A549 (cell line): Measurements from ENCODE around the gene FOSL2. TPM values are rescaled to one million over a fixed set of nuclear protein-coding genes. Genes with fewer than 3 reads are reported as not detected.

ENCODE experiments used
- ATAC-seq, 2 experiments: fragments of 200-7000 bp in 1 of 2; fragments of >200 bp in 1 of 2; cut with Nextera tagmentation in 1 of 2; cut with Tn5 transposase in 1 of 2; 3 replicates each; pipeline versions ENCODE4 v1.8.0 to v1.9.1; 2018 to 2020; ENCODE audit warnings: mild to moderate bottlenecking in 1 of 2, moderate library complexity in 1 of 2
- CTCF ChIA-PET: fragments of 300-600 bp; sonication (Branson Sonifier 250); formaldehyde crosslinking; extraction: SDS; loops from one replicate; lab custom pipeline; 2021; ENCODE audit warnings: antibody characterized with exemption, inconsistent platforms; lab: Yijun Ruan, JAX
- POLR2A ChIA-PET: fragments of 350-600 bp; formaldehyde crosslinking; extraction: SDS; loops from one replicate; lab custom pipeline; 2021; ENCODE audit warnings: antibody characterized with exemption, inconsistent platforms; lab: Yijun Ruan, JAX
- DNase-seq, 2 experiments: peaks; one replicate each; pipeline versions ENCODE4 v3.0.0 to v3.0.0-alpha.2; 2011 to 2016; ENCODE audit warnings: low read depth in 1 of 2, low spot score in 1 of 2
- FAIRE-seq: peaks from 2 replicates; lab custom pipeline; 2011; peaks lifted over from hg19 to GRCh38; lab: Jason Lieb, UNC
- H3K27ac ChIP-seq, 2 experiments: fragments of >200 bp; sonication (Bioruptor Twin); formaldehyde crosslinking; 3 replicates each; pipeline ENCODE4 v1.5.1; 2016 to 2017
- H3K4me1 ChIP-seq: fragments of >200 bp; sonication (Bioruptor Twin); formaldehyde crosslinking; 3 replicates; pipeline ENCODE4 v1.6.1; 2016
- H3K4me2 ChIP-seq: fragments of >200 bp; sonication (Bioruptor Twin); formaldehyde crosslinking; 3 replicates; pipeline ENCODE4 v1.6.1; 2016
- H3K4me3 ChIP-seq: fragments of >200 bp; sonication (Bioruptor Twin); formaldehyde crosslinking; 3 replicates; pipeline ENCODE4 v1.5.1; 2016
- H3K9me3 ChIP-seq: fragments of >200 bp; sonication (Bioruptor Twin); formaldehyde crosslinking; 3 replicates; pipeline ENCODE4 v1.6.1; 2016
- CBX2 ChIP-seq: fragments of 200-600 bp; sonication (generic); IDR thresholded peaks from 2 replicates; pipeline ENCODE4 v1.6.1; 2016; ENCODE audit warnings: low read depth, mild to moderate bottlenecking, borderline replicate concordance
- CBX8 ChIP-seq: fragments of 200-600 bp; sonication (generic); IDR thresholded peaks from 2 replicates; pipeline ENCODE4 v1.6.1; 2016
- CTCF ChIP-seq: fragments of >200 bp; sonication (Bioruptor Twin); formaldehyde crosslinking; IDR thresholded peaks from 3 replicates; pipeline ENCODE4 v1.5.1; 2016
- FOSB ChIP-seq: fragments of 250-450 bp; sonication (Bioruptor Pico); IDR thresholded peaks from 2 replicates; pipeline ENCODE4 v1.5.0; 2020; ENCODE audit warnings: mild to moderate bottlenecking, moderate library complexity
- GATA3 ChIP-seq: IDR thresholded peaks from 2 replicates; pipeline ENCODE4 v1.6.1; 2012; ENCODE audit warnings: borderline replicate concordance
- HMGXB4 ChIP-seq: fragments of 250-450 bp; sonication (Bioruptor Pico); IDR thresholded peaks from 2 replicates; pipeline ENCODE4 v1.5.0; 2021; ENCODE audit warnings: mild to moderate bottlenecking, moderate library complexity, borderline replicate concordance
- HOXB13 ChIP-seq: fragments of 250-450 bp; sonication (Bioruptor Pico); IDR thresholded peaks from 2 replicates; pipeline ENCODE4 v1.5.0; 2020; ENCODE audit warnings: low read depth, mild to moderate bottlenecking, moderate library complexity
- JUNB ChIP-seq: fragments of >200 bp; sonication (Bioruptor Twin); formaldehyde crosslinking; IDR thresholded peaks from 2 replicates; pipeline ENCODE4 v1.6.1; 2016
- KDM1A ChIP-seq: fragments of 200-600 bp; sonication (generic); IDR thresholded peaks from 2 replicates; pipeline ENCODE4 v1.6.1; 2016; ENCODE audit warnings: low read depth, mild to moderate bottlenecking
- POLR2A ChIP-seq: IDR thresholded peaks from 2 replicates; pipeline ENCODE4 v1.6.1; 2012; ENCODE audit warnings: mild to moderate bottlenecking, low read length
- RAD21 ChIP-seq, 2 experiments: fragments of >200 bp in 1 of 2; sonication (Bioruptor Twin) in 1 of 2; formaldehyde crosslinking in 1 of 2; IDR thresholded peaks in 1 of 2; conservative IDR thresholded peaks in 1 of 2; 2 replicates in 1 of 2; 3 replicates in 1 of 2; pipeline ENCODE4 v1.6.1; 2012 to 2018; ENCODE audit warnings: inconsistent platforms in 1 of 2
- RFX5 ChIP-seq: fragments of 450-650 bp; IDR thresholded peaks from 2 replicates; pipeline ENCODE4 v1.7.1; 2014; ENCODE audit warnings: antibody characterized with exemption, mild to moderate bottlenecking, moderate library complexity
- TP53 ChIP-seq: fragments of 250-450 bp; sonication (Bioruptor Pico); IDR thresholded peaks from 2 replicates; pipeline ENCODE4 v1.5.0; 2021; ENCODE audit warnings: mild to moderate bottlenecking, moderate library complexity
- ZFP36 ChIP-seq: fragments of 450-650 bp; IDR thresholded peaks from 2 replicates; pipeline ENCODE4 v1.6.1; 2014; ENCODE audit warnings: borderline replicate concordance; ENCODE audit not compliant: partially characterized antibody
- ZNF302 ChIP-seq: fragments of 250-450 bp; sonication (Bioruptor Pico); IDR thresholded peaks from 2 replicates; pipeline ENCODE4 v1.9.0; 2021; ENCODE audit warnings: inconsistent platforms, mild to moderate bottlenecking, moderate library complexity
- WGBS: methylation state at CpG from one replicate; pipeline ENCODE4 v1.1.6; 2017; ENCODE audit errors: missing lambda C conversion rate; 5-methylcytosine and 5-hydroxymethylcytosine counted together
- polyA plus RNA-seq, 4 experiments: library from polyadenylated mRNA; depleted of rRNA in 3 of 4; stranded (reverse); fragments of >200 nt; fragmentation: RNase III in 1 of 4; extraction: RNeasy Plus Mini Kit Qiagen cat#74134 plus additional on column Dnase treatment in 1 of 4; gene quantifications; 2 replicates in 3 of 4; 3 replicates in 1 of 4; pipeline ENCODE4 v1.2.3, GENCODE V29; 2011 to 2017
- TF ChIP-seq, protein P1 (sequence below): fragments of 200-600 bp; sonication (generic); IDR thresholded peaks from 2 replicates; pipeline ENCODE4 v1.6.1; 2016; ENCODE audit warnings: antibody characterized with exemption, mild to moderate bottlenecking, moderate library complexity
- TF ChIP-seq, protein P2 (sequence below): fragments of 150-350 bp; IDR thresholded peaks from 2 replicates; pipeline ENCODE4 v1.6.1; 2014; ENCODE audit warnings: low read depth, mild to moderate bottlenecking, low read length
- TF ChIP-seq, protein P3 (sequence below): IDR thresholded peaks from 2 replicates; pipeline ENCODE4 v1.6.1; 2012
- TF ChIP-seq, protein P4 (sequence below): fragments of >200 bp; sonication (Bioruptor Twin); formaldehyde crosslinking; IDR thresholded peaks from 2 replicates; pipeline ENCODE4 v1.6.1; 2016
- TF ChIP-seq, protein P5 (sequence below): fragments of >200 bp; sonication (Bioruptor Twin); formaldehyde crosslinking; IDR thresholded peaks from 3 replicates; pipeline ENCODE4 v1.6.1; 2016

Gene FOSL2
- polyA plus RNA-seq, 2 of the 4 experiments (the other 2 are of a cell fraction) = 45.7 to 73.4 TPM

DNA sequence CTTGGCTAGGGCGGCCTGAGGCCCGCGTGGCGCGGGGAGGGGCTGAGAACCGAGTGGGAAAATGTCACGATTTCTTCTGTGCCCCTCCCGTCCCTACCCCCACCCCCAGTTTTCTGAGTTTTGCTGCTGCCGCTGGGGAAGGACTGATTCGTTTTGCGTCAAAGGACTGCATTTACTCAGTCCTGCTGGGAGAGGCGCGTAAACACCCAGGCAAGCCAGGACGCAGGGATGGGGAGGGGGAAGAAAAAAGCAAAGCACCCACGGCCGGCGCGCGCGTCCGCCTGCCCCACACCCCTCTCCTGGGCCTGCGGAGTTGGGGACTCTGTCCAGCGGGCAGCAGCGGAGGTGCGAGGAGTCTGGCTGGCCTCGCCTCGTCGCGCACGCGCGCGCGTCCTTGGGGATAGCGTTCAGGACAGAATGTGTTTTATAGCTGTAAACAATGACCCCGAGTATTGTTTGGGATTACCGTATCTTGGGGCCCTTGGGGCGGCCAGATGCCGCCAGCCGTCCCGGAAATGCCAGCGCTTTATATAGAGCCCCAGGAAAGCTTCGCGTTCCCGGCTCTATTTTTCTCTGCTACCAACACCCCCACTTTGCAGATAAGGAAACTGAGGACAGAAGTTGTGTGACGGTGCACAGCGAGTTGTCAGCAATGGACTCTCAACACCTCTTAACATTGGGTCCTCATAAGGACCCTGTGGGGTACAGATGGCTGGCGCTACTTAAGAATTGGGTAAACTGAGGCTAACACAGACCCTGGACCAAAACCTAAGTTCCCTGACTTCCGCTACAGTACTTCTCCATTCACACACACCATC lies 1.7 kb upstream of the FOSL2 start (continued):
- TF ChIP-seq HMGXB4 (CRISPR knock-in tag) = no peak
- TF ChIP-seq KDM1A = peak; percentile 99
- TF ChIP-seq POLR2A = peak; percentile 45; the same call in 1 of the 2 replicates

DNA sequence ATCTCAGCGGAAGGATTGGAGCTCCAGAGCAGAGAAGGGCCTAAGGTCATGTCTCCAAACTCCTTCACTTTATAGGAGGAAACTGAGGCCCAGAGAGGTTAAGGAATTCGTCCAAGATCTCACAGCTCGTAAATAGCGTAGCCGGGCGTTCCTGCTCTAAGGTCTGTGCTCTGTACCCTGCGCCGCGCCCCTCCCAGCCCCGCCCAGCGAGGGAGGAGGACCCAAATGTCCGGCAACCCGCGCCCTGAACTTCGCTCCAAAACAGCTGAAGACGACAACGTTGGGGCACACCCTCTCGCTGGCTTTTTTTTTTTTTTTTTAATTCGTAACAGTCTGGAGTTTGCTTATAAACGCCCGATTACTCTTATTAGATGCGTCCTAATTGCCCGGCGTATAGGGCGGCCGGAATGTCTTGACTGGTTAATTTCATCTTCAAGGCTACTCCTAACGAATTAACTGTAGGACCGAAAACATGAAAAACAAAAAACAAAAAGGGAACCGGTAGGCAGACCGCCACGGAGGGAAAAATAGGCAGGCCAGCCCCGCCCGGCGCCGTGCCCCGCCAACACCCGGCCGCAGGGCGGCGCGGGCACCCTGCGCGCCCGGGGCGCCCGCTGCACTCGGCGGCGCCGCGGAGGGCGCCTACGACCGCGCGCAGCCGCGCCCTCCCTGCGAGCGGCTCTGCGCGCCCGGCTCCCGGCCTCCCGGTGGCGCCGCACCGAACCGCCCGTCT lies 928 bp upstream of the FOSL2 start:
- Histone ChIP-seq H3K27ac (peak overlapping the region; percentile 95), H3K4me2 (peak overlapping the region; percentile 83), H3K9me3 (no peaks in the 10 kb centered on the region), H3K4me3 (peak overlapping the region; percentile 78), H3K4me1 (peaks cover 22% of the 10 kb centered on the region)
- FAIRE-seq = no peak
- peak; percentile 82 to 96 for DNase-seq
- peak; percentile 41 to 66 for ATAC-seq
- WGBS = under 1% methylated on average over 68 of the region's 70 CpGs
- POLR2A ChIA-PET = interaction anchor here (0.6 to 5.0 kb wide), 34 partner anchors 11 to 984 kb away, joined by 3 to 56 read pairs (median 4); partner anchors contain the start of genes BABAM2, MRPL33, PPM1G and PPP1CB
- CTCF ChIA-PET = interaction anchor here (0.6 to 2.2 kb wide), 18 partner anchors 10 to 709 kb away, joined by 3 to 12 read pairs (median 4); no protein-coding TSS in a partner anchor
- TF ChIP-seq CTCF (peak; percentile 45), GATA3 (no peak), RAD21 (conservative IDR thresholded peaks at IDR 0.05 in 1 of 2, IDR thresholded peaks at IDR 0.05 in 1 of 2) (peak; percentile 17 to 25; a peak in 3 of 5 replicates), FOSB (CRISPR knock-in tag) (peak; percentile 5; the same call in 1 of the 2 replicates), HMGXB4 (CRISPR knock-in tag) (no peak), HOXB13 (CRISPR knock-in tag) (no peak), RFX5 (no peak), CBX8 (no peak), TP53 (CRISPR knock-in tag) (no peak), ZNF302 (CRISPR knock-in tag) (no peak), CBX2 (no peak), KDM1A (peak; percentile 10; the same call in 1 of the 2 replicates), JUNB (no peak), ZFP36 (peak; percentile 70)
- TF ChIP-seq, protein P1, sequence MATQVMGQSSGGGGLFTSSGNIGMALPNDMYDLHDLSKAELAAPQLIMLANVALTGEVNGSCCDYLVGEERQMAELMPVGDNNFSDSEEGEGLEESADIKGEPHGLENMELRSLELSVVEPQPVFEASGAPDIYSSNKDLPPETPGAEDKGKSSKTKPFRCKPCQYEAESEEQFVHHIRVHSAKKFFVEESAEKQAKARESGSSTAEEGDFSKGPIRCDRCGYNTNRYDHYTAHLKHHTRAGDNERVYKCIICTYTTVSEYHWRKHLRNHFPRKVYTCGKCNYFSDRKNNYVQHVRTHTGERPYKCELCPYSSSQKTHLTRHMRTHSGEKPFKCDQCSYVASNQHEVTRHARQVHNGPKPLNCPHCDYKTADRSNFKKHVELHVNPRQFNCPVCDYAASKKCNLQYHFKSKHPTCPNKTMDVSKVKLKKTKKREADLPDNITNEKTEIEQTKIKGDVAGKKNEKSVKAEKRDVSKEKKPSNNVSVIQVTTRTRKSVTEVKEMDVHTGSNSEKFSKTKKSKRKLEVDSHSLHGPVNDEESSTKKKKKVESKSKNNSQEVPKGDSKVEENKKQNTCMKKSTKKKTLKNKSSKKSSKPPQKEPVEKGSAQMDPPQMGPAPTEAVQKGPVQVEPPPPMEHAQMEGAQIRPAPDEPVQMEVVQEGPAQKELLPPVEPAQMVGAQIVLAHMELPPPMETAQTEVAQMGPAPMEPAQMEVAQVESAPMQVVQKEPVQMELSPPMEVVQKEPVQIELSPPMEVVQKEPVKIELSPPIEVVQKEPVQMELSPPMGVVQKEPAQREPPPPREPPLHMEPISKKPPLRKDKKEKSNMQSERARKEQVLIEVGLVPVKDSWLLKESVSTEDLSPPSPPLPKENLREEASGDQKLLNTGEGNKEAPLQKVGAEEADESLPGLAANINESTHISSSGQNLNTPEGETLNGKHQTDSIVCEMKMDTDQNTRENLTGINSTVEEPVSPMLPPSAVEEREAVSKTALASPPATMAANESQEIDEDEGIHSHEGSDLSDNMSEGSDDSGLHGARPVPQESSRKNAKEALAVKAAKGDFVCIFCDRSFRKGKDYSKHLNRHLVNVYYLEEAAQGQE = no peak
- TF ChIP-seq, protein P2, sequence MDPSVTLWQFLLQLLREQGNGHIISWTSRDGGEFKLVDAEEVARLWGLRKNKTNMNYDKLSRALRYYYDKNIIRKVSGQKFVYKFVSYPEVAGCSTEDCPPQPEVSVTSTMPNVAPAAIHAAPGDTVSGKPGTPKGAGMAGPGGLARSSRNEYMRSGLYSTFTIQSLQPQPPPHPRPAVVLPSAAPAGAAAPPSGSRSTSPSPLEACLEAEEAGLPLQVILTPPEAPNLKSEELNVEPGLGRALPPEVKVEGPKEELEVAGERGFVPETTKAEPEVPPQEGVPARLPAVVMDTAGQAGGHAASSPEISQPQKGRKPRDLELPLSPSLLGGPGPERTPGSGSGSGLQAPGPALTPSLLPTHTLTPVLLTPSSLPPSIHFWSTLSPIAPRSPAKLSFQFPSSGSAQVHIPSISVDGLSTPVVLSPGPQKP = no peak
- TF ChIP-seq, protein P3, sequence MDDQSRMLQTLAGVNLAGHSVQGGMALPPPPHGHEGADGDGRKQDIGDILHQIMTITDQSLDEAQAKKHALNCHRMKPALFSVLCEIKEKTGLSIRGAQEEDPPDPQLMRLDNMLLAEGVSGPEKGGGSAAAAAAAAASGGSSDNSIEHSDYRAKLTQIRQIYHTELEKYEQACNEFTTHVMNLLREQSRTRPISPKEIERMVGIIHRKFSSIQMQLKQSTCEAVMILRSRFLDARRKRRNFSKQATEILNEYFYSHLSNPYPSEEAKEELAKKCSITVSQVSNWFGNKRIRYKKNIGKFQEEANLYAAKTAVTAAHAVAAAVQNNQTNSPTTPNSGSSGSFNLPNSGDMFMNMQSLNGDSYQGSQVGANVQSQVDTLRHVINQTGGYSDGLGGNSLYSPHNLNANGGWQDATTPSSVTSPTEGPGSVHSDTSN = 0 out of 2 replicates have a peak, but pooled peaks have one; percentile 33
- TF ChIP-seq, protein P4, sequence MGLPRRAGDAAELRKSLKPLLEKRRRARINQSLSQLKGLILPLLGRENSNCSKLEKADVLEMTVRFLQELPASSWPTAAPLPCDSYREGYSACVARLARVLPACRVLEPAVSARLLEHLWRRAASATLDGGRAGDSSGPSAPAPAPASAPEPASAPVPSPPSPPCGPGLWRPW = no peak
- TF ChIP-seq, protein P5, sequence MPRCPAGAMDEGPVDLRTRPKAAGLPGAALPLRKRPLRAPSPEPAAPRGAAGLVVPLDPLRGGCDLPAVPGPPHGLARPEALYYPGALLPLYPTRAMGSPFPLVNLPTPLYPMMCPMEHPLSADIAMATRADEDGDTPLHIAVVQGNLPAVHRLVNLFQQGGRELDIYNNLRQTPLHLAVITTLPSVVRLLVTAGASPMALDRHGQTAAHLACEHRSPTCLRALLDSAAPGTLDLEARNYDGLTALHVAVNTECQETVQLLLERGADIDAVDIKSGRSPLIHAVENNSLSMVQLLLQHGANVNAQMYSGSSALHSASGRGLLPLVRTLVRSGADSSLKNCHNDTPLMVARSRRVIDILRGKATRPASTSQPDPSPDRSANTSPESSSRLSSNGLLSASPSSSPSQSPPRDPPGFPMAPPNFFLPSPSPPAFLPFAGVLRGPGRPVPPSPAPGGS = no peak; the same call in 2 of the 3 replicates
